ENCODE measurements around the gene DDIT4. TPM values are rescaled to one million over a fixed set of nuclear protein-coding genes. Genes with fewer than 3 reads are reported as not detected.
A peak's percentile ranks its signal among the peaks of the same experiment; 100 is the strongest.
"Not testable (repeated sequence)": the region's sequence is repeated elsewhere in the genome, so short reads cannot be mapped to it uniquely, and the experiment has no call there.

The DDIT4 gene, protein sequence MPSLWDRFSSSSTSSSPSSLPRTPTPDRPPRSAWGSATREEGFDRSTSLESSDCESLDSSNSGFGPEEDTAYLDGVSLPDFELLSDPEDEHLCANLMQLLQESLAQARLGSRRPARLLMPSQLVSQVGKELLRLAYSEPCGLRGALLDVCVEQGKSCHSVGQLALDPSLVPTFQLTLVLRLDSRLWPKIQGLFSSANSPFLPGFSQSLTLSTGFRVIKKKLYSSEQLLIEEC
- 294 and 326 TPM in 2 replicates for total RNA-seq (2022)
- percentile 100 among the genes with signal in this experiment for Bru-seq, nascent RNA
- BruChase-seq, experiment 1, labeled RNA remaining after a 6-hour chase, result percentile 99 among the genes with signal in this experiment
- BruChase-seq, experiment 2, labeled RNA remaining after a 2-hour chase, result percentile 99 among the genes with signal in this experiment
- long read RNA-seq, transcript DDIT4-201 (3 exons, 1,748 nt), result major isoform, 168 of 225 reads
- long read RNA-seq, transcript DDIT4-203 (2 exons, 753 nt), result minor isoform, 11 of 225 reads
- long read RNA-seq, partial matches to known transcripts, result 0 of 225 reads
- long read RNA-seq, other reads (novel, unspliced or antisense), result 42 of 225 reads

DNA sequence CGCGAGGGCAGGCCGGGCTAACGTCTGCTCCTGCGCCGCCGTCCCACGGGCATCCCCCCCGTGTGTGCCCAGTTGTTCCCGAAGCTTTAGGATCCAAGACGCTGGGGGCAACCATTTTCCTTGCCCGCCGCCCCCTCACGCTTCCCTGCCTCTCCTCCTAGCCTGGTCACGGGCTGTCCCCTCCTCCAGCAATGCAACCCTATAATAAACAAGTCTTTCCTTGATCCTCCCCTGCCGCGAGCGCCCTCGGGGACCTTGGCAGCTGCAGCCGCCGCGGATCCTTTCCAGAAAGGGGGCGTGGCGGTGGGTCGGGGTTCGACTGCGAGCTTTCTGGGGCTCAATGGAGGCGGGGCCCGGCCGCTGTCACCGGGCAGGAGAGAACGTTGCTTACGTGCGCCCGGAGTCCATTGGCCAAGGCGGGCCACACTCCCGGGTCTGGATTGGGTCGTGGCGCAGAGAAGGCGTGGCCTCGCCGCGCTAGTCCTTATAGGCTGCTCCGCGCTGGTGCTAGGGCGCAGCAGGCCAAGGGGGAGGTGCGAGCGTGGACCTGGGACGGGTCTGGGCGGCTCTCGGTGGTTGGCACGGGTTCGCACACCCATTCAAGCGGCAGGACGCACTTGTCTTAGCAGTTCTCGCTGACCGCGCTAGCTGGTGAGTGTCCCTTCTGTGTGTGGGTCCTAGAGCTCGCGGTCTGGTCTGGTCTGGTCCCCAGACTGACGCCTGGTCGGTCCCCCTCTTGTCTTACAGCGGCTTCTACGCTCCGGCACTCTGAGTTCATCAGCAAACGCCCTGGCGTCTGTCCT is at the start of gene DDIT4:
Gene DDIT4 (plus strand): TSS at position 515 of the 803 bp plus-strand sequence. CDS start 293 bp downstream, outside the sequence.
- CTCF ChIA-PET, result interaction anchor here (0.6 to 4.9 kb wide), 13 partner anchors 9 to 147 kb away, joined by 3 to 34 read pairs (median 5); partner anchors contain the start of genes ANAPC16 and ASCC1
- TF ChIP-seq, protein P1, sequence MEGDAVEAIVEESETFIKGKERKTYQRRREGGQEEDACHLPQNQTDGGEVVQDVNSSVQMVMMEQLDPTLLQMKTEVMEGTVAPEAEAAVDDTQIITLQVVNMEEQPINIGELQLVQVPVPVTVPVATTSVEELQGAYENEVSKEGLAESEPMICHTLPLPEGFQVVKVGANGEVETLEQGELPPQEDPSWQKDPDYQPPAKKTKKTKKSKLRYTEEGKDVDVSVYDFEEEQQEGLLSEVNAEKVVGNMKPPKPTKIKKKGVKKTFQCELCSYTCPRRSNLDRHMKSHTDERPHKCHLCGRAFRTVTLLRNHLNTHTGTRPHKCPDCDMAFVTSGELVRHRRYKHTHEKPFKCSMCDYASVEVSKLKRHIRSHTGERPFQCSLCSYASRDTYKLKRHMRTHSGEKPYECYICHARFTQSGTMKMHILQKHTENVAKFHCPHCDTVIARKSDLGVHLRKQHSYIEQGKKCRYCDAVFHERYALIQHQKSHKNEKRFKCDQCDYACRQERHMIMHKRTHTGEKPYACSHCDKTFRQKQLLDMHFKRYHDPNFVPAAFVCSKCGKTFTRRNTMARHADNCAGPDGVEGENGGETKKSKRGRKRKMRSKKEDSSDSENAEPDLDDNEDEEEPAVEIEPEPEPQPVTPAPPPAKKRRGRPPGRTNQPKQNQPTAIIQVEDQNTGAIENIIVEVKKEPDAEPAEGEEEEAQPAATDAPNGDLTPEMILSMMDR (IDR thresholded peaks at IDR 0.05; ENCODE audit: unreplicated experiment), result no peak
- no peaks in the 10 kb centered on the region for H3K27me3 Mint-ChIP-seq (ENCODE audit: unreplicated experiment)
- peak within 1 kb of the TSS; percentile 99 for H3K27ac Mint-ChIP-seq (ENCODE audit: unreplicated experiment)
- peaks cover 76% of the 10 kb centered on the region for H3K36me3 Mint-ChIP-seq (ENCODE audit: insufficient read depth, unreplicated experiment)
- BruUV-seq (replicated peaks), result no TSS peak
- intact Hi-C loops (cut with micrococcal nuclease; ENCODE audit: unreplicated experiment), result loop anchor here (1.0 to 2.0 kb wide), 2 partner anchors 10 to 29 kb away; no protein-coding TSS in a partner anchor
- peak; percentile 100 for DNase-seq
- peak within 1 kb of the TSS; percentile 95 for H3K4me3 Mint-ChIP-seq (ENCODE audit: low read depth, unreplicated experiment)
- H3K4me1 Mint-ChIP-seq (ENCODE audit: low read depth, unreplicated experiment), result peaks cover 62% of the 10 kb centered on the region
- no peaks in the 10 kb centered on the region for H3K9me3 Mint-ChIP-seq (ENCODE audit: low read depth, unreplicated experiment)

DNA sequence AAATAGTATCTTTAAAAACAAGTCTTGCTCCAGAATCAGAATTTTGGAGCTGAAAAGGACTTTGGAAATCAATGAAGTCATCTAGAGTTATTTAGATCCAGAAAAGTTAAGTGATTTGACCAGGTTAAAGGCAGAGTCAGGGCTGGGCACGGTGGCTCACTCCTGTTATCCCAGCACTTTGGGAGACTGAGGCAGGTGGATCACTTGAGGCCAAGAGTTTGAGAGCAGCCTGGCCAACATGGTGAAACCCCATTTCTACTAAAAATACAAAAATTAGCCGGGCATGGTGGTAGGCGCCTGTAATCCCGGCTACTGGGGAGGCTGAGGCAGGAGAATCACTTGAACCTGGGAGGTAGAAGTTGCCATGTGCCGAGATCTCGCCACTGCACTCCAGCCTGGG is 49.5 kb upstream of the DDIT4 start:
- H3K4me3 Mint-ChIP-seq (ENCODE audit: low read depth, unreplicated experiment); intact Hi-C loops (cut with micrococcal nuclease; ENCODE audit: unreplicated experiment); H3K9me3 Mint-ChIP-seq (ENCODE audit: low read depth, unreplicated experiment); H3K27me3 Mint-ChIP-seq (ENCODE audit: unreplicated experiment); BruUV-seq (replicated peaks); H3K27ac Mint-ChIP-seq (ENCODE audit: unreplicated experiment); DNase-seq: not testable (repeated sequence)
- Mint-ChIP-seq H3K36me3 (ENCODE audit: insufficient read depth, unreplicated experiment) (peaks cover 67% of the 10 kb centered on the region), H3K4me1 (ENCODE audit: low read depth, unreplicated experiment) (peaks cover 18% of the 10 kb centered on the region)
- CTCF ChIA-PET, result interaction anchor here (0.8 to 1.0 kb wide), 4 partner anchors 65 to 328 kb away, joined by 3 read pairs; no protein-coding TSS in a partner anchor

DNA sequence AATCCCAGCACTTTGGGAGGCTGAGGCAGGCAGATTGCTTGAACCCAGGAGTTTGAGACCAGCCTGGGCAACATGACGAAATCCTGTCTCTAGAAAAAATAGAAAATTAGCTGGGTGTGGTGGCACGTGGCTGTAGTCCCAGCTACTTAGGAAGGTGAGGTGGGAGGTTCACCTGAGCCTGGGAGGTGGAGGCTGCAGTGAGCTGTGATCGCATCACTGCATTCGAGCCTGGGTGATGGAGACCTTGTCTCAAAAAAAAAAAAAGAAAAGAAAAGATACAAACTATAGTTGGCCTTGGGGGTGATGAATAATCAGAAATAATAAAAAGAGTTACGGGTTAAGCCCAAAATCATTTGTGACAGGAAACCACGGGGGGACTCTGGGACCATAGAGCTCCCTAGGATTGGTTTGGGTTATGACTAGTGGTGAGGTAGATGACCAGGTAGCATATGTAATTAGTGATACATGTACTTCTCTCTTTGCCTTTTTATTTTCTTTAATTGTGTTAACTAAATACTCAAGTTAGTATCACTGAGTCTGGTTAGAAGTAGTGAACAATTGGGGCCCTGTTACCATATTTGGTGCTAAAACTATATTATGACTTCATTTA is 47.2 kb upstream of the DDIT4 start:
- no peak overlapping the region for H3K4me3 Mint-ChIP-seq (ENCODE audit: low read depth, unreplicated experiment)
- TF ChIP-seq, protein P1 (IDR thresholded peaks at IDR 0.05; ENCODE audit: unreplicated experiment), result no peak
- H3K4me1 Mint-ChIP-seq (ENCODE audit: low read depth, unreplicated experiment), result peaks cover 14% of the 10 kb centered on the region
- peaks cover 66% of the 10 kb centered on the region for H3K36me3 Mint-ChIP-seq (ENCODE audit: insufficient read depth, unreplicated experiment)
- no peaks in the 10 kb centered on the region for H3K9me3 Mint-ChIP-seq (ENCODE audit: low read depth, unreplicated experiment)
- no peak overlapping the region for H3K27ac Mint-ChIP-seq (ENCODE audit: unreplicated experiment)
- DNase-seq, result no peak
- H3K27me3 Mint-ChIP-seq (ENCODE audit: unreplicated experiment), result no peaks in the 10 kb centered on the region
- BruUV-seq (replicated peaks), result no TSS peak
- intact Hi-C loops (cut with micrococcal nuclease; ENCODE audit: unreplicated experiment), result no loop called here
- CTCF ChIA-PET, result interaction anchor here (0.6 to 0.7 kb wide), 2 partner anchors 21 to 174 kb away, joined by 3 read pairs; no protein-coding TSS in a partner anchor

DNA sequence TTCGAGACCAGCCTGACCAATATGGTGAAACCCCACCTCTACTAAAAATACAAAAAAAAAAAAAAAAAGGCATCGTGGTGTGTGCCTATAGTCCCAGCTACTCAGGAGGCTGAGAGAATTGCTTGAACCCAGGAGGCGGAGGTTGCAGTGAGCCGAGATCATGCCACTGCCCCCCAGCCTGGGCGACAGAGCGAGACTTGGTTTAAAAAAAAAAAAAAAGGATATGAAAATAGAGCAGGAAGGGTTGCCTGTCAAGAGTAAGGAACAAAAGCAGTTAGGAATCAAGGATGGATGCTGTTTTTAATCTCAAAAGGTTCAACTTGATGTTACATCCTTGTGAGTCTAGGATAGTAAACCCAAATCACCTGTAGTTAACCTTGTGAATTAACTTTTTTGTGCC is 45.9 kb upstream of the DDIT4 start:
- DNase-seq, result no peak
- no TSS peak for BruUV-seq (replicated peaks)
- intact Hi-C loops (cut with micrococcal nuclease; ENCODE audit: unreplicated experiment), result no loop called here
- Mint-ChIP-seq H3K36me3 (ENCODE audit: insufficient read depth, unreplicated experiment) (peaks cover 72% of the 10 kb centered on the region), H3K4me1 (ENCODE audit: low read depth, unreplicated experiment) (peaks cover 9% of the 10 kb centered on the region), H3K27ac (ENCODE audit: unreplicated experiment) (no peak overlapping the region), H3K27me3 (ENCODE audit: unreplicated experiment) (no peaks in the 10 kb centered on the region), H3K4me3 (ENCODE audit: low read depth, unreplicated experiment) (no peak overlapping the region), H3K9me3 (ENCODE audit: low read depth, unreplicated experiment) (no peaks in the 10 kb centered on the region)
- TF ChIP-seq, protein P1 (IDR thresholded peaks at IDR 0.05; ENCODE audit: unreplicated experiment), result no peak
- CTCF ChIA-PET, result interaction anchor here (0.7 kb wide), 2 partner anchors 95 to 263 kb away, joined by 3 to 4 read pairs; partner anchors contain the start of gene CHST3
